GF-D8 (cell line): Measurements from ENCODE around the gene COL16A1.

Experiments used
- DNase-seq: peaks from one replicate; lab custom pipeline; 2025; lab: John Stamatoyannopoulos, UW

COL16A1 gene

DNA sequence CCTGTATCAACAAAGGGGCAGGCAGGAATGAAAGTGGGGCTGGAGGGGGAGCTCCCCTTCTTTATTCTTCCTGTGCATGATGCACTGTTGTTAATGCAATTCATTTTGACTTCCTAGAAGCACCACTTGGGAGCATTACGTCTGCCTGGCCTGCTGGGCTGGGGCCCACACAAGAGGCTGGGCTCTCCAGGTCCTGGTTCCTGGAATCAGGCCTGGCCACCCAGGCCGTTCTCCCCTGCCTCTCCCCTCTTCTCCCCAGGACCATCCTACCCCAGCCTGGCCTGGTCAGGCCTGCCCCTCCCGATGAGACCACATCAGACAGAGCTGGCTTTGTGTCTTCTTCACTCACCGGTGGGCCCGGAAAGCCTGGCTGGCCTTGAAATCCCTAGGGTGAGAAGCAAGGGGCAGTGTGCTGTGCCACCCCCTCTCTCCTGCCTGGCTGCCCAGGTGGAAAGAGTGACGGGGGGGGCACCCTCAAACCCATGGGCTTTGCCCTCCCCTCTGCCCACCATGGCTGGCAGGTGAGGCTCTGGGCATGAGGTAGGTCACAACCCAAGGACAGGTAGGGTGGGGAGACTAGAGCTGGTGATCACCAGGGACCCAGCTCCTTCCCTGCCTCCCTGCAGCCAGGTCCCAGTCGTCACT is 38.5 kb downstream of the COL16A1 start:
- no peak for DNase-seq

DNA sequence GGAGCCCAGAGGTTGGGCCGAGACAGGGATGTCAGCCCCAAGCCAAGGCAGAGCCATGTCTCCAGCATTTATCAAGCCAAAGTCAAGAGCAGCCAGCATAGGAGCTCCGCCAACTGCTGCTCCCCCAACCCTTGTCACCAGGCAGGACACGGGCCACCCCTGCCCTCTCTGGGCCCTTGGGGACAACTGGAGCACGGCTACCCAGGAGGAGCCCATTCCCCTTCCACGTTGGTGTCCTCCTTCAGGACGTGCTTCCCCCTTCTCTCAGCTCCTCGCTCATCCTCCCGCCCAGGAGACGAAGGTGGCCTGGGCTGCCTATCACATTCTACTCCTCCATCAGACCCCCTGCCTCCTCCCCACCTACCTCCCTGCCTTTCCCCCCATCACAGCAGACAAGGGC is 39.3 kb downstream of the COL16A1 start:
- DNase-seq: no peak

GRCh38 chr1:31663622-31664452 is 40.0 kb downstream of the COL16A1 start:
- no peak for DNase-seq

- DNase-seq: no peak
Observed at GRCh38 chr1:31662463-31662862, 41.4 kb downstream of the COL16A1 start.

DNA sequence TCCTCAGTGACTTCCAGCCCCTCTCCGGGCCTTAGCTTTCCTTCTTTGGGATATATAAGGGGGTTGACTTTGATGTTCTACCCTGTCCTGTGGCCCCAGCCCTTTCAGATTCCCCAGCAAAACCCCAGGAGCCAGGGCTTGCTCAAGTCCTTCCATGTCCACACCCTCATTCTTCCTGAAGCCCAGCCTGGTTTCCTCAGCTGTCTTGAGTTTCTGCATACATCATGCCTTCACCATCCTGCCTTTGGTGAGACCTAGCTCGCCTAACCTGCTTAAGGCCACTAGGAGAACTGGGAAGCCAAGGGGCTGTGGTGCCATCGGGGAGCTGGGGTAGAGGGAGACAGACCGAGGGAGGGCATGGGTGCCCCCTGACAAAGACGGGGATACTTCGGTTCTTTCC is 42.0 kb downstream of the COL16A1 start:
- DNase-seq: no peak

DNA sequence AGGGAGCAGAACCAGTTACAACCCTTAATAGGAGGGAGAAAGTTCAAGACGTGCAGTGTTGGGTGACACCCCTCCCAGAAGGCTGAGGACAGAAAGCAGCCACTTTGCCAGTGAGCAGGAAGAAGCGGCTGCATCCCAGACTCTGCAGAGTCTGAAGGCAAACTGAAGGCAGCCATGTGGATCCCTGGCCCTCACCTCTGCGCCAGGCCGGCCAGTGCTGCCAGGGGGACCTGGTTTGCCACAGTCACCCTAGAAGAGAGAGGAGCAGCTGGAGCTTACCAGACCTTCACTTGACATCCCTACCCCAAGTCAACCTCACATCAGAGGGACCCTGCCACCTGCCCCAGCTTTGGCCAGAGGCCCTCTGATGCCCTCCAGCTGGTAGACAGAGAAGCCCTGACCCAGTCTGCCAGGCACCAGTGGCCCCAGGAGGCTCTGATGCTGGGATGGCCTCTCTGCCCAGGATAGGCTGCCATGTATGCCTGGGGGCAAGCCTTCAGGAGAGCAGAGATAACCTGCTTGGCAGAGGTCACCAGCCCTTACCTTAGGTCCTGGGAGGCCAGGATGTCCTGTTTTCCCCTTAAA is 42.9 kb downstream of the COL16A1 start:
- DNase-seq: no peak

- DNase-seq: no peak
Observed at GRCh38 chr1:31659889-31660288, 43.9 kb downstream of the COL16A1 start.

DNA sequence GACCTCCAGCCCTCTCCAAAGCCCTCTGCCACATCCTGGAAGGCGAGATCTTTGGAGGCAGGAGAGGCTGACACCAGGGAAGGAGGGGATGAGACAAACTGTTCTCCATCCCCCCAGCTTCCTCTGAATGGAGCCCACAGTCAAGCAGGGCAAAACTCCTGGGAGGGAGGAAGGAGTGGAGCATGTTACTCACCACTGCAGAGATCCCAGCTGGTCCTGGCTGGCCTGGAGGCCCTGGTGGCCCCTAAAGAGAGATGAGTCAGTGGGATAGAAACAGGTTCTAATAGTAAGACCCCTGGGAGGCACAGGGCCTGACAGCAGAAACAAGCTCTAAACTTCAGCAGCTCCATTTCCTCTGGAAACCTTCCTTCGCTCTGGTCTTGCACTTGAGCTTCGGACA is 45.1 kb downstream of the COL16A1 start:
- DNase-seq: no peak

- no peak for DNase-seq
Observed at GRCh38 chr1:31657972-31658510, 45.8 kb downstream of the COL16A1 start.

DNA sequence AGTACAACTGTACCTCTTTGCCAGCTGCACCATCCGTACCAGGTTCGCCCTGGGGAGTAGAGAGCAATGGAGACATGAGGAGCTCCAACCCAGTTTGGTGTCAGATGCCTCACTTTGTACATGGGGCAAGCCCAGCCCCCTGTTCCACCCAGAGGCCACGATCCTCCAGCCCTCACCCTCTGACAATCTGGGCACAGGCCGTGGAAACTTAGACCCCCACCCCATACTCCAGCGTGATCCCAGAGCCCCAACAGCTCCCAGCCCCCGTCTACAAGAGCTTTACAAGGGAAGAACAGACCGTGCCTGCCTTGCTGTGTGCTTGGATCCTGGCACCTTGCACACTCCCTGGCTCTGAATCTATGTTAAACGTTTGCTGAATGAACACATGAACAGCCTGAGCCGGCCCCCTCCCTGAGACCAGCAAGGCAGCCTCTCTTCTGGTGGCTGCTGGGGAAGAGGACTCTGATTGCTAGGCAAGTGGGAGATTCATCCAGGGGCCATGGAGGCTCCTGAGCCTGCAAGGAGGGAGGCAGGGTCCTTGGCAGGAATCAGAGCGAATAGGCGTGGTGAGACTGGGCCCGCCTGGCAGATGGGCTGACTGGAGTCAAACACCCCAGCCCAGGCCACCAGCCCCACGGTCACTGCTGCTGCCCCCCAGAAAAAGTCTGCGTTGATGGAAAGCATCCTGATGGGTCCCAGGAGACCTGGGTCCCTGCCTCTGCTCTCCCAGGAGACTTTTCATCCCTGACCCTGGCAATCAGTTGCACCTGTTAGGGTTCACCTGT is 46.6 kb downstream of the COL16A1 start:
- no peak for DNase-seq

DNA sequence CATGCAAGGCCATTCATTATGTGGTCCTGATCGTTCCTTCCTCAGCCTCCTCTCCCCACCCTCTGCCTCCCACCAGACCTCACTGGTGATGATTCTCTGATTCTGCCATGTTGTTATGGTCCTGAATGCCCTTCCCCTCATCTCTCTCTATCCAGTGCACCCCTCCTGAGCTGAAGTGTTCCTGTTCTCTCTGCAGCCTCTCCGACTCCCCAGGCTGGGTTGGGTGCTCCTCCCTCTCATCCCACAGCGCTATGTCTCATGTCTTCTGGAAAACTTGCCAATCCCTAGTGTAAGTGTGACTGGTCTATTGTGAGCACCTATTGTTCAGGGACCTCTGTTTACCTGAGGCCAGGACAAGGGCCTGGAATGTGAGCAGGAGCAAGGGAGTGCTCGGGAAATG is 48.1 kb downstream of the COL16A1 start:
- no peak for DNase-seq

DNA sequence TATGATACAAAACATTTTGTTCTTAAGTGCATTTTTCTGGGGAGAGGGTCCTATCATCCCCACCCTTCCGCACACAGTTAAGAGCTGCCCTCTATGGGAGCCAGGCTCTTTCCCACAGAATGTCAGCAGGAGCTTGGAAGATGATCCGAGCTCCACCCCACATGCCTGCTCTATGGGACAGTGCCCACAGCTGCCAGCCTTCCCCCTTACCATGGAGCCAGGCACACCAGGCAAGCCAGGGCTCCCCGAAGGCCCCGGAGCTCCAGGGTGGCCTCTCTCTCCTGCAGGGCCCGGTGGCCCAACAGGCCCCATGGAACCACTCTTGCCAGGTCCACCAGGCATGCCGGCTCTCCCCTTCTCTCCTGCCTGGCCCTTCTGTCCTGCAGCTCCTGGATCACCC is 48.7 kb downstream of the COL16A1 start:
- no peak for DNase-seq

DNA sequence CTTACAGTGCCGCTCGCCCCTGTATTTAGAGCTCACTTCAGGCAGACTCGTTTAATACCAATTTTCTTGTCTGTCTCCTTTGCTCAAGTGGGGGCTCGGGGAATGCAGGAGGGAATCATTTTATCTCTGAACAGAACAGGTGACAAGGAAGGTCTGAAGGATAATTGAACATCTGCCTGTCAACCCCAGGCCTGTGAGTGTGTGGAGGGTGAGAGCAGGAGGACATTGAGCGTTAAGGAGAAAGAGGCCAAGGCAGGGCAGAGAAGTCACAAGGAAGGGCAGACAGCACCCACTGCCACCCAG is 49.4 kb downstream of the COL16A1 start:
- no peak for DNase-seq

- DNase-seq: no peak
Observed at GRCh38 chr1:31653717-31654473, 49.9 kb downstream of the COL16A1 start.

DNA sequence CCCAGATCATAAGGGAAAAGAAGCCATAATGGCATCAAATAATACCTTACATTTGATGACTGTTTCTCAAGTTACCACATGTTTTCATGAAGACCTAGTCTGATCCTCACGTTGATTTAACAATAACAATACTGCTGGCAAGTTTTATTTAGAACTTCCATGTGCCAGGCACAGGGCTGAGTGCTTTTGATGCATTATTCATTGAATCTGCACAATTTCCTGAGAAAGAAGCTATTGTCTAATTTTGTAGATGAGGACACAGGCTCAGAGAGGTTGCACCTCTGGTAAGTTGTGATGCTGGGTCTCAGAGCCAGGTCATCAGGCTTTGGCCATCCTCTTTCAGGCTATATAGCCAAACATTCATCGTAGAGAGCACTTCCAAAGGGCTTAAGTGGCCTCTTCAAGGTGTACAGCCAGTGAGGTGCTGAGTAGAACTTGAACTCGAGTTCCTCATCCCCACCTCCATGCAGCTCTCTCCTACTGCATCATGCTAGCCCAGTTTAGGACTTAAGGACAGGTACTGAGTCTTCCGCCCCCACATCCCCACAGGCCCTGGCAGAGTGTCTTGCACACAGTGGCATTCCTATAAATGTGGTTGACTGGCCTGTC is 50.8 kb downstream of the COL16A1 start:
- DNase-seq: no peak

DNA sequence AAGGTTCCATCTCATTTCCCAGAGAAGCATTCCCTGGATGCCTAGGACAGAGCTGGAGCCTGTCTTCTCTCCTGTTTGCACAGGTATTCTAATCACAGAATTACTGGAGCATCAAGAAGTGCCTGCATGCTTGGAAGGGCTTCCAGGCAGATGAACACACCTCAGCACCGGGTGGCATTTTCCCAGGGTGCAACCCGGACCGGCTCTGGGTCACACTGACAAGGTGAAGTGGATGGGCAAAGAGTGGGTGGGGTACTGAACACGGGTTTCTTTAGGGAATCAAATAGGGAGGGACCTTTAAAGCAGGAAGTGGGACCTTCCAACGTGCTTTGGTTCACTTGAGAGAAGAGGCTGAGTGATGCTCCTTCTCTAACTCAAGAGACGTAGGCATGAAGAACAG is 52.1 kb downstream of the COL16A1 start:
- DNase-seq: no peak

DNA sequence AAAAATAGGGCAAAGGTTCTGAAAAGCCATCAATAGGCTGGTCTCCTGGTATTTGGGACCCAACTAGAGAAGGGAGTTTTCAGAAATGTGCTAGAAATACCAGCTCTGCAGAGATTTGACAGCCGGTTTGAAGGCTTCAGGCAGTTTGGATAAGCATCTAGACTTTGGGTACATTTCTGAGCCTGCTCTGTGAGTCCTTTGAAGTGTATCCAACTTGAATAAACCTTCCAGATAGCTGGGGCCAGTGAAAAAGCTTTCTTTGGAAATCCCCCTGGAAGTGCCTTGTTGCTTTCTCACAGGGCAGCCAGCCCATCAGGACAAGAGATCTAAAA is 52.8 kb downstream of the COL16A1 start:
- DNase-seq: no peak

- DNase-seq: no peak
Observed at GRCh38 chr1:31650161-31651088, 53.4 kb downstream of the COL16A1 start.

DNA sequence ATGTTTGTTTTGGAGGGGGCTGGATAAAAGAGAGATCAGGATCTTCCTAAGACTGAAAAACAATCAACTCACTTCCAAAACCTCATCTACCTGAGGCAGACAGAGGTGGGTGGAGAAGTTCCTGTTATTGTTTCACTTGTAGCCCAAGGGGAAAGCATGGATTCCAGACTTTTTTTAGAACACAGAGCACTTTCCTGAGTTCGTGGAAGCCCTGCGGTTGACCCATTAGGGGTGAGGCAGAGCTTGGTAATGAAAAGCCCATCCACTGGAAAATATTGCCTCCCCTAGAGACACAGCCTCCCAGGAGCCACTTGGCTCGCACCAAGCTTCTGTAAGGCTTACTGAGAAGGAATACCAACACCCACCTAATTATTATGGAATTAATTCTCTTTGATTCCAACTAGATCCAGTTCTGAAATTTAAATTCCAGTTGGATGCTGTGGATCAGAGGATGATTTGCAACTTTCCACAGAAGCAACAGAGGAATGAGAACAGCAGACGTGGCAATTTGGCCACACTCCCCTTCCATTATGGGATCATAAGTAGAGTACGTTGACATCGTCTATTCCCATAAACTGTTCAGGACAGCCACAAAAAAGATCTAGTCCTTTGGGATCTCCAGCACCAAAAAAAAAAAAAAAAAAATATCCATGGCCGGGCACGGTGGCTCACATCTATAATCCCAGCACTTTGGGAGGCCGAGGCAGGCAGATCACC is 55.0 kb downstream of the COL16A1 start:
- no peak for DNase-seq

DNA sequence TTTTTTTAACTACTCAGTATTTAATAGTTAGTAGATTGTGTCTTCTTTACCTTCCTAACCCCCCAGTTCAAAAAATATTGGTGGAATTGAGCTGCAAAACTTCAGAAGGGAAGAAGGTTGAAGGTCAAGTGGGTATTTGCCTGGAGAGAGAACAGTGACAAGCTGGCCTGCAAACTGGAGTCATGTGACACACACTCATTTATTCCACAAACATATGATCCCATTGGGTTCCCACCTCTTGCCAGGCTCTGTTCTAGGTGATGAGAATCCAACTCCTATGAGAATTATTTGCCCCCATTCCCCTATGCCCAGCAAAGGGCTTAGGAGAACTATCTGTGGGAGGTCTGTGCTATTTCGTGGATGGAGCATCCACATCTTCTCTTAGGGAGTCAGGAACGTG is 55.6 kb downstream of the COL16A1 start:
- no peak for DNase-seq
